Epithelial cell of esophagus (primary cell): ENCODE results near the gene FRG2.

Source experiments
- DNase-seq: peaks from one replicate; pipeline ENCODE4 v3.0.0; 2010; ENCODE audit warnings: low read depth
- H3K4me3 ChIP-seq: 2 replicates; pipeline ENCODE4 v1.5.1; 2011; ENCODE audit warnings: mild to moderate bottlenecking, low read length, control low read depth
- TF ChIP-seq, protein P1 (sequence below): IDR thresholded peaks from 2 replicates; pipeline ENCODE4 v1.5.1; 2011; ENCODE audit warnings: low read depth, mild to moderate bottlenecking, low read length, control low read depth, inconsistent platforms; ENCODE audit not compliant: insufficient read depth; ENCODE audit errors: missing control alignments

The FRG2 gene

DNA sequence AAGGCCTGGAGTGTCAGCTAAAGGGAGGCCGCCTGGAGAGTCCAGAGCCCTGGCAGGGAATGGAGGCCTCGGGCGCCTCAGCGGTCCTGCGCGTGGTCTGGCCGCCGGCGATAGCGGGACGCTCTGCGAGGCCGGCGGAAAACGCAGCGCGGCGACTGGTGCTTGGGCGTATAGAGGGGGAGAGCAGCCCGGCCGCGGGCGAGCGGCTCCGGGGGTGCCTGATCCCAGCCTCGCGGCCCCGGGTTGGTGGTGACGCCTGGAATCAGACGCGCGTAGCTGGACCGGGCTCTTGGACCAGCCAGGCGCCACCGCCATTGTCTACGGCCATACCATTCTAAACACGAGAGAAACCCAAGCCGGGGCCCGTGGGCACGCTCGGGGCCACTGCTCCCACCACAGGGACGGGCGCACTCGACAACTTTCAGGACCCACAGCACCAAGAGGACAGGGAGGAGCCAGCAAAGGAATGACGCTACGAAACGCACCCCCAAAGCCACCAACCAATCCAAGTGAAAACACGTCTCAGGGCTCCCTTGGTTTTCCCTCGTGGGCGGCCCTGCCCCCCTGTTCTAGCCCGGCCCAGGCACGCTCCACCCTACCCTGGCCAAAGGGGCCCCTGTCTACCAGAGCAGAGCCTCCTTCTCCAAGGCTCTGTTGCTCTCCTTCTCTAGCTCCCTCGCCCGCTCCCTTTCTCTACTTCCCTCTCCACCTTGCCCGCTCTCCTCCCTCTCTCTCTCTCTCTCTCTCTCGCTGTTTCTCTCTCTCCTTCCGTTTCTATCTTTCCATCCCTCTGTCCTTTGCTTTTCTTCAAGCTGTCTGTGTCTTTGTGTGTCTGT lies 7.8 kb downstream of the FRG2 start:
- DNase-seq, result no peak
- TF ChIP-seq, protein P1, sequence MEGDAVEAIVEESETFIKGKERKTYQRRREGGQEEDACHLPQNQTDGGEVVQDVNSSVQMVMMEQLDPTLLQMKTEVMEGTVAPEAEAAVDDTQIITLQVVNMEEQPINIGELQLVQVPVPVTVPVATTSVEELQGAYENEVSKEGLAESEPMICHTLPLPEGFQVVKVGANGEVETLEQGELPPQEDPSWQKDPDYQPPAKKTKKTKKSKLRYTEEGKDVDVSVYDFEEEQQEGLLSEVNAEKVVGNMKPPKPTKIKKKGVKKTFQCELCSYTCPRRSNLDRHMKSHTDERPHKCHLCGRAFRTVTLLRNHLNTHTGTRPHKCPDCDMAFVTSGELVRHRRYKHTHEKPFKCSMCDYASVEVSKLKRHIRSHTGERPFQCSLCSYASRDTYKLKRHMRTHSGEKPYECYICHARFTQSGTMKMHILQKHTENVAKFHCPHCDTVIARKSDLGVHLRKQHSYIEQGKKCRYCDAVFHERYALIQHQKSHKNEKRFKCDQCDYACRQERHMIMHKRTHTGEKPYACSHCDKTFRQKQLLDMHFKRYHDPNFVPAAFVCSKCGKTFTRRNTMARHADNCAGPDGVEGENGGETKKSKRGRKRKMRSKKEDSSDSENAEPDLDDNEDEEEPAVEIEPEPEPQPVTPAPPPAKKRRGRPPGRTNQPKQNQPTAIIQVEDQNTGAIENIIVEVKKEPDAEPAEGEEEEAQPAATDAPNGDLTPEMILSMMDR, result no peak
- H3K4me3 ChIP-seq, result no peak overlapping the region

GRCh38 chr4:190018201-190018920 lies 8.7 kb downstream of the FRG2 start:
- TF ChIP-seq, protein P1, result no peak
- DNase-seq, result no peak
- H3K4me3 ChIP-seq, result no peak overlapping the region

DNA sequence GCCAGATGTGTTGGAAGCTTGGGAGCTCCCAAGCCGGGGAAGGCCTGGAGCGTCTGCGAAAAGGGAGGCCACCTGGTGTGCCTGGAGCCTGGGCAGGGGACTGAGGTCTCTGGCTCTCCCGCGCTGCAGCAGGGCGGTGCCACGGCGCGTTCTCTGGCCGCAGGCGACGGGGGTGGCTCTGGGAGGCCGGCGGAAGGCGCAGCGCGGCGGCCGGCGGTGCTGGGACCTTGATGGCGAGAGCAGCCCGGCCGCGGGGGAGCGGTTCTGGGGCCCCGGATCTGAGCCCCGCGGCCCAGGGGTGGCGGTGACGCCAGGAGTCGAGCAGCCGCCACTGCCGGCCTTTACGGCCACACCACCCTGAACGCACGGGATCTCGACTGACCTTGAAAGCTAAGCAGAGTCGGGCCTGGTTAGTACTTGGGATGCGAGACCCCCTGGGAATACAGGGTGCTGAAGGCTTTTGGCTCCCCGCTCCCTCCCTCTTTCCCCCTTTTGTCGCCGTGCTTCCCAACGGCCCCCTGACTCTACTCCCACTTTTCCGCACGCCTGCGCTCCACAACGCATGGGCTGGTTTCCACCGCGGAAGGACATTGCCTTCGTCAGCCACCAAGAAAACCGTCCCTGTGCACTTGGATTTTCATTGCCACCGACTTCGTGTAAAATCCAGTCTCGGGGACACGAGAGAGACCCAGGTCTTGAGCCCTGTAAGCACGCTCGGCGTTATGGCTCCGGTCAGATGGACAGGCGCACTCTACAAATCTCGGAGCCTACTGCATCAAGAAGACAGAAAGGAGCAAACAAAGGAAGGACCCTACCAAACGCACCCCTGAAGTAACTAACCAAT lies 9.5 kb downstream of the FRG2 start:
- no peak for DNase-seq
- TF ChIP-seq, protein P1, result no peak
- H3K4me3 ChIP-seq, result no peak overlapping the region

DNA sequence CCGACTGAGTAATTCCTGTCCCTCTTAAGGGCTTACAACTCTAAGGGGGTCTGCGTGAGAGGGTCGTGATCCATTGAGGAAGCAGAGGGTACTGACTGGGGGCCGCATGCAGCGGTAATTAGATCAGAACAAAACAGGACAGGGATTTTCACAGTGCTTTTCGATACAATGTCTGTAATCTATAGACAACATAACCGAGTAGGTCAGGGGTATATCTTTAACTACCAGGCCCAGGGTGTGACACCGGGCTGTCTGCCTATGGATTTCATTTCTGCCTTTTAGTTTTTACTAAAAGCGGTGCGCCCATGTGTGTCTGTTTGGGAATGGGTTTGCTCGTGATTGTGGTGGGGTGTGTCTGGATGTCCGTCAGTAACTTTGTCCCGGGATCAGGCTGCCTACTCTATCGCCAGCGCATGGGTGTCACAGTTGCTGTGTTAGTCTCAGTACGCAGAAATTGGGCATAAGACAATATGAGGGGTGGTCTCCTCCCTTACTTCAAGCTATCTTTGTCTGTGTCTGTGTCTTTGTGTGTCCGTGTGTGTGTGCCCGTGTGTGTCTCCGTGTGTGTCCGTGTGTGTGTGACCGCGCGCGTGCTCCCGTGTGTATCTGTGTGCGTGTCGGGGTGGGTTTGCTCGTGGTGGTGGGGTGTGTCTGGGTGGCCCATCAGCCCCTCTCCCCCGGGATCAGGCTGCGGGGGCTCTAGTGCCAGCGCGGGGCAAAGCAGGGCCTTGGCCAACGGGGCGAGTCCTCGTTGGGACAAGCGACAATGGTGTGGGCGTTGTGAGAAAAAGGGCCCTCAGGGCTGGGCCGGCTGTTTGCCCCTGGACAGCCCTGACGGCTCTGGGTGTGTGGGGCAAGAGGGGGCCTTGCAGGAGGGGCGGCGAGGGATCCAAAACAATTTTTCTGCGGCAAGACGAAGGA lies 10.4 kb downstream of the FRG2 start:
- no peak overlapping the region for H3K4me3 ChIP-seq
- no peak for DNase-seq
- TF ChIP-seq, protein P1, result no peak

DNA sequence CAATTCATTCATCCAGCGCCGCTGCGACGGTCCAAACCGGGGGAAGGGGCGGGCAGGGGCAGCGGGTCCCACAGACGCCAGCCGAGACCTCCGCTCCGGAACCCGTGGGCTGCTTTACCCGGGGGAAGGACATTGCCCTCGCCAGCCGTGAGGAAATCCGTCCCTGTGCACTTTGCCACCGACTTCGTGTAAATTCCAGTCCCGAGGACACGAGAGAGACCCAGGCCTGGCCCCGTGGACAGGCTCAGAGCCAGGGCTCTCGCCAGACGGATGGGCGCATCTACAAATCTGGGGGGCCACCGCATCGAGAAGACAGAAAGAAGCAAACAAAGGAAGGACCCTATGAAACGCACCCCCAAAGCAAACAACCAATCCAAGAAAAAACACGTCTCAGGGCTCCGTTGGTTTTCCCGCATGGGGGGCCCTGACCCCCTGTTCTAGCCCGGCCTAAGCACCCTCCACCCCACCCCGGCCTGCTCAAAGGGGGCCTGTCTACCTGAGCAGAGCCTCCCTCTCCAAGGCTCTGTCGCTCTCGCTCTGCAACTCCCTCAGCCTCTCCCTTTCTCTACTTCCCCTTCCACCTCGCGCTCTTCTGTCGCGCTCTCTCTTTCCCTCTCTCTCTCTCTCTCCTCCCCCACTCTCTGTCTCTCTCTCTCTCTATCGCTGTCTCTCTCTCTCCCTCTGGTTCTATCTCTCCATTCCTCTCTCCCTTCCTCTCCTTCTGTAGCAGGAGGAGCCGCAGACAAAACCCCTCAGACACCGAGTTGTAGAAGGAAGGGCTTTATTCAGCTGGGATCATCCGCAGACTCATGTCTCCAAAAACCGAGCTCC lies 11.3 kb downstream of the FRG2 start:
- no peak for DNase-seq
- TF ChIP-seq, protein P1, result no peak
- H3K4me3 ChIP-seq, result no peak overlapping the region
